Amniotic stem cell (primary cell): ENCODE results near the gene PPP3CA.

Source experiments
- DNase-seq: peaks from one replicate; lab custom pipeline; 2025; lab: John Stamatoyannopoulos, UW

The PPP3CA gene

GRCh38 chr4:101347267-101347556, at the start of gene PPP3CA:
TSS of gene PPP3CA (minus strand) at chr4:101347526.
- DNase-seq = no peak

- DNase-seq = no peak
Measured at GRCh38 chr4:101393256-101393655, 45.9 kb upstream of the PPP3CA start.

GRCh38 chr4:101370663-101371210, 23.4 kb upstream of the PPP3CA start:
- DNase-seq = no peak

- DNase-seq = peak; percentile 63
Measured at GRCh38 chr4:101367201-101367600, 19.9 kb upstream of the PPP3CA start.

DNA sequence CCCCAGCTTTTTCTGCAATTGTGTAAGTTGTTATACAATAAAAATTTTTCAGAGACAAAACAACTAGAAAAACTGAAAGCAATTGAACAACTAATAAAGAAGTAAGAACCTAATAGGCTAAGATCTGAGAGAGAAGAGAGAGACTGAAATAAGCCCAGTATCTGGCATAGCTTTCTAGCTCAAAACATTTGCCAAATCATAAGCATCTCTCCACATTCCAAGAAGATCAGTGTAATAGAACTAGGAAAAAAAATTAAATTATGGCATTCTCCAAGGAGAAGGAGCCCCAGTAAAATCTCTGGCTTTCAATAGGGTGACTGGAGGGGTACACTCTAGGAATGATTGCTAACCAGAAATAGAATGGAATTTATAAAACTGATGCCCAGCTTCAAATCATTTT, 19.0 kb upstream of the PPP3CA start:
- DNase-seq = no peak

DNA sequence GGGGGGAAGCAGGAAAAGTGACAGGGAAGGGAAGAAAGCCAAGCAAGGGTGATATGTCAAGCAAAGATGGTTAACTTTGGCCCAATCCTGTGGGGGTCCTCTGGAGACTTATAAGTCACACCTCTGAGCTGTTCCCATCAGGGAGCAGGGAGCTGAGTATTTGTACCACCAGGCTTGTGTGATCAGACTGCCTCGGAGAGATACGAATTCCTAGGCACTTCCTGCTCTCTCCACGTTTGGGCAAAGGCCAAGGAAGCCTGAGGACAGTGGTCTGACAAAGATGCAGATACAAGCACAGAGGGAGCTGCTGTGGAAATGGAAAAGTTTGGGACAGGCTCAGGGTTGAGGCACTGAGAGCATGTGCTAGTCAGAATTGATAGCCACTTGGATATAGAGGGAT, 10.4 kb upstream of the PPP3CA start:
- DNase-seq = no peak

- peak; percentile 71 for DNase-seq
Measured at GRCh38 chr4:101356928-101357327, 9.6 kb upstream of the PPP3CA start.

DNA sequence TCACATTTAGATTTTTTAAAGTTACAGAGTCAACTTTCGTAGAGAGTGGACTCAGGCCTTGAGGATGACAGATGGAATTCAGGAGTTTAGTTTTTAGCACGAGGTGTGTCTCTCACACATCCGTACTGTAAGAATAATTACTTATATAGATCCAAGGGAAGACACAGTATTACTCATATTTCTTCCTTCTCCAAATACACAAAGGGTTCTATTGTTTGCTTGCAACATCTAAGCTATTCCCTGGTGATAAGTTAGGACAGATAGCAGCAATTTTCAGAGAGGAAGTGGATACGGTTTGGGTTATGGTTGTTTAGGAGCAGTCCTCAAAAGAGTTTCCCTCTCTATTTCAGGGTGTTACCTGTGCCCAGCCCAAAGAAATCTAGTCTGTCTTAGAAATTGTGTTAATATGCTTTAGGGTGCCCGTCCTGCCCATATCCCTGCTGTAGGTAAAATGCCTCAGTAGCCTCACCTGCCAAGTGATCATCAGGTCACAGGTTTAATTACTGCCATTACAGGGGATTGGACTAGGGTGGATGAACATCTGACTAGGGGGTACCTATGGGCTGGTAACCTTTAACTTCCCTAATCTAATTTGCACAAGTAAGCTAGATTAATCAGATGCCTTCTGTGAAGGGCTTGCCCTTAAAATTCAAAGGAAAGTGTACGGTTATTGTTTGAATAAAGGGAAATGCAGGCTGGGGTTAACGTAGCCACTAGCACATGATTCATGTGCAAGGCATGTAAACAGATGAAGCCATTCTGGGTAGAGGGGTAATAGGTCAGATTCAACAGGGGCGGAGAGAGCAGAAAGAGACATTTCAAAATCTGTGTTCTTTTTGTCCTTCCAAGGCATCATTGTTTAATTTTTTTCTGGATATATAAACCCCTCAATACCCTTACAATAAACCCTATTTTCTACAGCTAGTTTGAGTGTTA, 8.7 kb upstream of the PPP3CA start:
- no peak for DNase-seq

- no peak for DNase-seq
Measured at GRCh38 chr4:101355246-101355645, 7.9 kb upstream of the PPP3CA start.

GRCh38 chr4:101349801-101350064, 2.4 kb upstream of the PPP3CA start:
- no peak for DNase-seq

GRCh38 chr4:101348995-101349800, 1.9 kb upstream of the PPP3CA start:
- no peak for DNase-seq

DNA sequence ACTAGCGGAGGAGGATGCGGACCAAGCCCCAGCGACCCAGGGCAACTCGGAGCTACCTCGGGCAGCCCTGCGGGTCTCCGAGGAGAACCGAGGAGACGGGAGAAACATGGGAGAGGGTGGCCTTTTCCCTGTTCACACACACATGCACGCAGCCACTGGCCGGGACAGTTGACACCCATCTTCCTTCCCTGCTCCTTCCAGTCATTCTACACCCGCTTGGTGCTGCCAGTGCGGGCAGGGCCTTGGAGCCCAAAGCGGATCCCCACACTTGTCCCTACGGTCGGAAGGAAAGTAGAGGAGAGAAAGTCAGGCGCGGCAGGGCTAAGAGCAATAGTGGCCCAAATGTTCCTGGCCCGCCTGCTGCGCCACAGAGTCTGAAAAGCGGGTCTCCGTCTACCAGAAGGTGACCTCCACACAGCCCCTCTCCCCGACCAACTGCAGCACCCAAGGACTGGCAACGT, 1.1 kb upstream of the PPP3CA start:
- no peak for DNase-seq

DNA sequence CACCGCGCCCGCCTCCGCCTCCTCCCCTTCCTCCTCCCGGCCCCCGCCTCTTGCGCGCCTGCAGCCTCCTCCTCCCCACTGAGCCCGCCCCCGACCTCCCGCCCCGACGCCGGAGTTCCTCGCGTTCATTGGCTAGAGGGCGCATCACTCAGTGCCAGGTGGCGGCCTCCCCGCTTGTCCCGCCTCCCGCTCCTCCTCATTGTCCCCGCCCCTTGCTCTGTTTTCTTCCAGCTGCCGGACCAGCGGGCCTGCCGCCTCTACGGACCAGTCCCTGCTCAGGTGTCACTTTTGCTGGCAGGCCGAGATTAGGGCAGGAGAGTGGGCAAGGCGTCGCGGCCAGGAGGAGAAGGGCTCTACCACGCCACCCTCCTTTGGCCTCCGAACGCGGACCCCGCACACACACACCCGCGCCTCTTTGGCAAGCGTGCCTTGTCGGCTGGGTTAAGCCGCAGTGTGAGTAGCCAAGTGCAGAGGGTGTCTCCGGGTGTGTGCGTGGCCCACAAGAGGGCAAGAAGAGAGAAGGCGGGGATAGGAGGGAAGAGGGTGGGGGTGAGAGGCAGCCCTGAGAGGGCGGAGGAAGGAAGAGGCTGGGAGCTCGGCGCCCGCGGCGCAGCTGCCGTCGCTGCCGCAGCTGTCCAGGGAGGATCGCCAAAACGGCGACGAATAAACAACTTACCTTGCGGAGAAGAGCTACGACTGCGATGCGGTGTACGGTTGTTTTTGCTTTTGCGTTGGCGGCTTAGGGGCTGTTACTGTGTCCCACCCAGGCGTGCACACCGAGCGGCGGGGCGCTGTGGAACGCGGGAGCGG, 436 bp upstream of the PPP3CA start:
- peak; percentile 96 for DNase-seq

DNA sequence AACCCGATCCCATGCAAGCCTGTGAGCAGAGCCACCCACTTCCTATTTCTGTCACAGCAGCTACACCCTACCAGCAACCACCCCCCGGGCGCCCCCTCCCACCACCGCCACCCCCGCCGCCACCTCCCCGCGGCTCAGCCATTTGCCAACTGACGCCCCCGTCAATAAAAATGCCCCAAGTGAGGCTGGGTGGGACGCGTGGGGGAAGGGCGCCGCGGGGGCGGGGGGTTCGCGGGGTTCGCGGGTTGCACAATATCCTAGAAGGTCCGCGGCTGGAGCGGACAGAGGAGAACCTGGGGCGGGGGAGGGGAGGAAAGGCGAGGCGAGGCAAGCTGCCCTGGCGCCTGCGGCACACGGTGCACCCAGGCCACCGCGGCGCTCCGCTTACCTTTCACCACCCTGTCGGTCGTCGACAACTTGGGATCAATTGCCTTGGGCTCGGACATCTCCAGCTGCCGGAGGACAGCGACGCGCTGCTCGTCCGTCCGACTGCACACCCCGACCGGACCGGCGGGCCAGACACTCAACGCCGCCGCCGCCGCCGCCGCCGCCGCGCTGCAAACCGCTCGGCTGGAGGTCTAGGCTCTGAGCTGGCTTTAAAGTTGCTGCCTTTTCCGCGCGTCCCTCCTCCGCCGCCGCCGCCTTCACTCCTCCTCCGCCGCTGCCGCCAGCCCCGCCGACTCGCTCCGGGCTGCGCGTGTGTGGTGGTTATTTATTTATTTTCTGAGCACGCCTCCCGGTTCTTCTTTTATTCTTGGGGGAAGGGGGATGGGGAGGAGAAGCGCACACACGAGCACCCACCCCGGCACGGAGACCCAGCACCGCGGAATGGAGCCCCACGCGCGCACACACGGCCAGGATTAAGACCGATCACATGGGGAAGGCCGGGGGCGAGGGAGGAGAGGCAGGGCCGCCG, 717 bp downstream of the PPP3CA start:
- DNase-seq = no peak

DNA sequence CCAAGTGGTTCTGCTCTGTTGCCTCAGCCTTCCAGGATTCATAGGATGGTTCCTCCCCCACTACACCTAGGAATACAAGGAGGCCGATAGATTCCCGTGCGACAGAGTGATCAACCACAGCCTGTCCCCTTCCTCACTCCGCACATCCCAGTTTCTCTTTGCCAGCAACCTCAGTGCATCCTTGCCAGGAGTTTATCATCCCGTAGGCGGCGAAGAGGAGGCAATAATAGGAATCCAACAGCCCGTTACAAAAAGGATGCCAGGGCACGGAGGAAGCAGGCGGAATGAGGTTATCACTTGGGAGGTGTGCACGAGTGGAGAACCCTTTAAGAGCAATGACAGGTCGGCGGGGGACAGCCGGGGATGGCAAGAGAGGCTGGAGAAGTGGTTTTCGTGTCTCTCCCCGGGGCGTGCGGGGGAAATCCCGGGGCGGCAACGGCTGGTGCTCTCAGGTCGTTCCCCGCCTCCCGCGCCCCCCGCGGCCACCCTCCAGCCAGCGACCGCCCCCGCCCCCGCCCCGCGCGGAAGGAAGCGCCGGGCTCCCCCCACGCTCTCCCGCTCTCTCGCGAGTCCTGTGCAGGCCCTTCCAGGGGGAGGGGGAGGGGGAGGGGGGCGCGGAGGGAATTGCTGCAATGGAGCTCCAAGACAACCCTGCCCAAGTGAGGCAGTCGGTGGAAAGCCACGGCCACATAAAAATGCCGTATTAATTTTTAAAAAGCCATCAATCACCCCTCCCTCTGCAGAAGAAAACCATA, 1.6 kb downstream of the PPP3CA start:
- no peak for DNase-seq

DNA sequence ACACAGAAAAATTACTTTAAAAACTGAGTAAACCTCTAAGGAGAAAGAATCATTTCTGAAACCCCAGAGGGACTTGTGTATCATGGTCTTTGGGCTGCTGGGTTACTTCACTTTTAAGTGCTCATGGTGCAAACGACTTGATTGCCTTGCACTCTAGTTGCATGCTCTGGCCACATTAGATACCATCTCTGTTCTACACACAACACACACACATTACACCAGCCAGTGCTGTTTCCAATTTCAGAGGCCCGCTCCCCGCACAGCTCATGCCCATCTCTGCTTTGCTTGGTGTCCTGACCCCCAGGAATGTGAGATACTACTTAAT, 2.1 kb downstream of the PPP3CA start:
- no peak for DNase-seq

DNA sequence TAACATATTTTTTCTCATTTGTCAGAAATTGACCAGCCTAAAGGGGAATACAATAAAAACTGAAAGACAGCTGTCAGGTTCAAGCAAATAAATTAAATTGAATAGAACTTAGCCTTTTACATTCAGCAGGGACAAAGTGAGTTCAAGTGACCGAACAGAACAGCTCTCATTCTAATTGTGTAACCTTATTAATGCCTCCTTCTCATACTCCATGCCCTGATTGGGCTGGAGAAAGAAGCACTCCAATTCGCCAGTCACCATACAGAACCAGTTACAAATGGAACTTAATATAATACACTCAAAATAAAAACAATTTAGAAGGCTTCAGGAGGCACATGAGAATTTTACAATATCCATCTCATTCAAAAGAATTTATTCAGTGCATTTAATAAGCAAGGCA, 8.0 kb downstream of the PPP3CA start:
- no peak for DNase-seq

DNA sequence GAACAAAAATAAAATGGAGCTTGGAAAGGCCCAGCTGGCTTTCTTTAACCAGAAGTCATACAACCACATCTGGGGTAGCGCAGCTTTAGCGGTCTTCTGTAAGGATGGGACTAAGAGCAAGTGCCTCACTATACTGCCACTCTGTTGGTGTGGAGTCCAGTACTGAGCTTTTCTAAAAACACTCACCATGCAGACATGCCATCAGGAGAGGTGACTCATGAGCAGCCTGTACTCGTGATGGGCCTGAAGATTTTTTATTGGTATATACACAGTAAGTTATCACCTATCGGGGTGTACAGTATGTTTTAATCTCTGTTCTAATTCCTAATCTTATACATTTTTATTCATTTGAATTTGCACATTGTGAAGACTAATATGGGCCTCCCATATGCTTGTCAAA, 9.6 kb downstream of the PPP3CA start:
- no peak for DNase-seq

- DNase-seq = no peak
Measured at GRCh38 chr4:101334963-101335572, 12.3 kb downstream of the PPP3CA start.

- no peak for DNase-seq
Measured at GRCh38 chr4:101332424-101332823, 14.9 kb downstream of the PPP3CA start.
